Measurements from ENCODE around the gene RBM19.

Gene RBM19

GRCh38 chr12:113887906-113888305 lies 78.2 kb downstream of the RBM19 start:
- no peak overlapping the region for H3K4me3 ChIP-seq (ENCODE audit: insufficient read depth, low read depth, low read length, poor library complexity, severe bottlenecking)
- H3K9me3 ChIP-seq (ENCODE audit: control insufficient read depth, low read length), result no peaks in the 10 kb centered on the region
- DNase-seq, result no peak

GRCh38 chr12:113886721-113887120 lies 79.4 kb downstream of the RBM19 start:
- Histone ChIP-seq H3K36me3 (ENCODE audit: control insufficient read depth, insufficient read depth, low read length) (no peaks in the 10 kb centered on the region), H3K4me1 (ENCODE audit: control insufficient read depth, insufficient read depth, low read length, poor library complexity, severe bottlenecking) (no peaks in the 10 kb centered on the region), H3K27me3 (replicated peaks; ENCODE audit: control insufficient read depth, insufficient read depth, low read length, poor library complexity, severe bottlenecking) (no peaks in the 10 kb centered on the region), H3K4me3 (ENCODE audit: insufficient read depth, low read depth, low read length, poor library complexity, severe bottlenecking) (no peak overlapping the region), H3K27ac (ENCODE audit: insufficient read depth, low read length, poor library complexity, severe bottlenecking) (no peak overlapping the region), H3K9me3 (ENCODE audit: control insufficient read depth, low read length) (no peaks in the 10 kb centered on the region)
- no peak for DNase-seq

More at GRCh38 chr12:113887906-113888305, 78.2 kb downstream of the RBM19 start:
- H3K4me1 ChIP-seq (ENCODE audit: control insufficient read depth, insufficient read depth, low read length, poor library complexity, severe bottlenecking), result no peaks in the 10 kb centered on the region
- no peaks in the 10 kb centered on the region for H3K27me3 ChIP-seq (replicated peaks; ENCODE audit: control insufficient read depth, insufficient read depth, low read length, poor library complexity, severe bottlenecking)
- no peaks in the 10 kb centered on the region for H3K36me3 ChIP-seq (ENCODE audit: control insufficient read depth, insufficient read depth, low read length)
- H3K27ac ChIP-seq (ENCODE audit: insufficient read depth, low read length, poor library complexity, severe bottlenecking), result no peak overlapping the region

- no peaks in the 10 kb centered on the region for H3K27me3 ChIP-seq (replicated peaks; ENCODE audit: control insufficient read depth, insufficient read depth, low read length, poor library complexity, severe bottlenecking)
- no peak overlapping the region for H3K4me3 ChIP-seq (ENCODE audit: insufficient read depth, low read depth, low read length, poor library complexity, severe bottlenecking)
- H3K4me1 ChIP-seq (ENCODE audit: control insufficient read depth, insufficient read depth, low read length, poor library complexity, severe bottlenecking), result no peaks in the 10 kb centered on the region
- no peaks in the 10 kb centered on the region for H3K36me3 ChIP-seq (ENCODE audit: control insufficient read depth, insufficient read depth, low read length)
- no peak for DNase-seq
- no peaks in the 10 kb centered on the region for H3K9me3 ChIP-seq (ENCODE audit: control insufficient read depth, low read length)
- no peak overlapping the region for H3K27ac ChIP-seq (ENCODE audit: insufficient read depth, low read length, poor library complexity, severe bottlenecking)
Measured at GRCh38 chr12:113884392-113884791, 81.7 kb downstream of the RBM19 start.

GRCh38 chr12:113882690-113883089 lies 83.4 kb downstream of the RBM19 start:
- H3K27ac ChIP-seq (ENCODE audit: insufficient read depth, low read length, poor library complexity, severe bottlenecking), result no peak overlapping the region
- no peaks in the 10 kb centered on the region for H3K36me3 ChIP-seq (ENCODE audit: control insufficient read depth, insufficient read depth, low read length)
- no peak overlapping the region for H3K4me3 ChIP-seq (ENCODE audit: insufficient read depth, low read depth, low read length, poor library complexity, severe bottlenecking)
- H3K4me1 ChIP-seq (ENCODE audit: control insufficient read depth, insufficient read depth, low read length, poor library complexity, severe bottlenecking), result no peaks in the 10 kb centered on the region
- no peak for DNase-seq
- H3K27me3 ChIP-seq (replicated peaks; ENCODE audit: control insufficient read depth, insufficient read depth, low read length, poor library complexity, severe bottlenecking), result no peaks in the 10 kb centered on the region
- no peaks in the 10 kb centered on the region for H3K9me3 ChIP-seq (ENCODE audit: control insufficient read depth, low read length)

GRCh38 chr12:113880988-113881962 lies 84.8 kb downstream of the RBM19 start:
- Histone ChIP-seq H3K4me1 (ENCODE audit: control insufficient read depth, insufficient read depth, low read length, poor library complexity, severe bottlenecking) (no peaks in the 10 kb centered on the region), H3K27me3 (replicated peaks; ENCODE audit: control insufficient read depth, insufficient read depth, low read length, poor library complexity, severe bottlenecking) (no peaks in the 10 kb centered on the region), H3K4me3 (ENCODE audit: insufficient read depth, low read depth, low read length, poor library complexity, severe bottlenecking) (no peak overlapping the region), H3K36me3 (ENCODE audit: control insufficient read depth, insufficient read depth, low read length) (no peaks in the 10 kb centered on the region), H3K9me3 (ENCODE audit: control insufficient read depth, low read length) (no peaks in the 10 kb centered on the region), H3K27ac (ENCODE audit: insufficient read depth, low read length, poor library complexity, severe bottlenecking) (no peak overlapping the region)
- no peak for DNase-seq

- no peak overlapping the region for H3K27ac ChIP-seq (ENCODE audit: insufficient read depth, low read length, poor library complexity, severe bottlenecking)
- no peak for DNase-seq
- H3K4me3 ChIP-seq (ENCODE audit: insufficient read depth, low read depth, low read length, poor library complexity, severe bottlenecking), result no peak overlapping the region
- no peaks in the 10 kb centered on the region for H3K4me1 ChIP-seq (ENCODE audit: control insufficient read depth, insufficient read depth, low read length, poor library complexity, severe bottlenecking)
- H3K27me3 ChIP-seq (replicated peaks; ENCODE audit: control insufficient read depth, insufficient read depth, low read length, poor library complexity, severe bottlenecking), result no peaks in the 10 kb centered on the region
- no peaks in the 10 kb centered on the region for H3K9me3 ChIP-seq (ENCODE audit: control insufficient read depth, low read length)
- no peaks in the 10 kb centered on the region for H3K36me3 ChIP-seq (ENCODE audit: control insufficient read depth, insufficient read depth, low read length)
Measured at GRCh38 chr12:113880326-113880725, 85.8 kb downstream of the RBM19 start.

GRCh38 chr12:113879658-113880057 lies 86.5 kb downstream of the RBM19 start:
- Histone ChIP-seq H3K4me3 (ENCODE audit: insufficient read depth, low read depth, low read length, poor library complexity, severe bottlenecking) (no peak overlapping the region), H3K27me3 (replicated peaks; ENCODE audit: control insufficient read depth, insufficient read depth, low read length, poor library complexity, severe bottlenecking) (no peaks in the 10 kb centered on the region), H3K36me3 (ENCODE audit: control insufficient read depth, insufficient read depth, low read length) (peaks cover 4% of the 10 kb centered on the region), H3K27ac (ENCODE audit: insufficient read depth, low read length, poor library complexity, severe bottlenecking) (no peak overlapping the region), H3K9me3 (ENCODE audit: control insufficient read depth, low read length) (no peaks in the 10 kb centered on the region), H3K4me1 (ENCODE audit: control insufficient read depth, insufficient read depth, low read length, poor library complexity, severe bottlenecking) (no peaks in the 10 kb centered on the region)
- DNase-seq, result no peak

- no peak overlapping the region for H3K4me3 ChIP-seq (ENCODE audit: insufficient read depth, low read depth, low read length, poor library complexity, severe bottlenecking)
- H3K27me3 ChIP-seq (replicated peaks; ENCODE audit: control insufficient read depth, insufficient read depth, low read length, poor library complexity, severe bottlenecking), result no peaks in the 10 kb centered on the region
- H3K27ac ChIP-seq (ENCODE audit: insufficient read depth, low read length, poor library complexity, severe bottlenecking), result no peak overlapping the region
- no peaks in the 10 kb centered on the region for H3K9me3 ChIP-seq (ENCODE audit: control insufficient read depth, low read length)
- H3K4me1 ChIP-seq (ENCODE audit: control insufficient read depth, insufficient read depth, low read length, poor library complexity, severe bottlenecking), result no peaks in the 10 kb centered on the region
- no peak for DNase-seq
- peaks cover 7% of the 10 kb centered on the region for H3K36me3 ChIP-seq (ENCODE audit: control insufficient read depth, insufficient read depth, low read length)
Measured at GRCh38 chr12:113877607-113878006, 88.5 kb downstream of the RBM19 start.

- Histone ChIP-seq H3K4me3 (ENCODE audit: insufficient read depth, low read depth, low read length, poor library complexity, severe bottlenecking) (no peak overlapping the region), H3K4me1 (ENCODE audit: control insufficient read depth, insufficient read depth, low read length, poor library complexity, severe bottlenecking) (no peaks in the 10 kb centered on the region), H3K27me3 (replicated peaks; ENCODE audit: control insufficient read depth, insufficient read depth, low read length, poor library complexity, severe bottlenecking) (no peaks in the 10 kb centered on the region), H3K36me3 (ENCODE audit: control insufficient read depth, insufficient read depth, low read length) (peaks cover 7% of the 10 kb centered on the region), H3K9me3 (ENCODE audit: control insufficient read depth, low read length) (no peaks in the 10 kb centered on the region), H3K27ac (ENCODE audit: insufficient read depth, low read length, poor library complexity, severe bottlenecking) (no peak overlapping the region)
- DNase-seq, result no peak
Measured at GRCh38 chr12:113876160-113876559, 90.0 kb downstream of the RBM19 start.

GRCh38 chr12:113875691-113876090 lies 90.4 kb downstream of the RBM19 start:
- Histone ChIP-seq H3K4me1 (ENCODE audit: control insufficient read depth, insufficient read depth, low read length, poor library complexity, severe bottlenecking) (no peaks in the 10 kb centered on the region), H3K4me3 (ENCODE audit: insufficient read depth, low read depth, low read length, poor library complexity, severe bottlenecking) (no peak overlapping the region), H3K36me3 (ENCODE audit: control insufficient read depth, insufficient read depth, low read length) (peaks cover 7% of the 10 kb centered on the region), H3K9me3 (ENCODE audit: control insufficient read depth, low read length) (no peaks in the 10 kb centered on the region), H3K27me3 (replicated peaks; ENCODE audit: control insufficient read depth, insufficient read depth, low read length, poor library complexity, severe bottlenecking) (no peaks in the 10 kb centered on the region), H3K27ac (ENCODE audit: insufficient read depth, low read length, poor library complexity, severe bottlenecking) (no peak overlapping the region)
- DNase-seq, result no peak
